Measurements from ENCODE around the gene PARD3B.

- TF ChIP-seq FOXM1 (IDR thresholded peaks at IDR 0.05; ENCODE audit: borderline replicate concordance) (no peak), NFRKB (IDR thresholded peaks at IDR 0.05) (no peak), ELF4 (IDR thresholded peaks at IDR 0.05) (no peak), FOXK2 (IDR thresholded peaks at IDR 0.05) (no peak), ZNF384 (IDR thresholded peaks at IDR 0.05) (no peak), LEF1 (IDR thresholded peaks at IDR 0.05; ENCODE audit: borderline replicate concordance) (no peak), BHLHE40 (IDR thresholded peaks at IDR 0.05; ENCODE audit: borderline replicate concordance) (no peak), CTBP1 (IDR thresholded peaks at IDR 0.05; ENCODE audit: borderline replicate concordance) (no peak), SUZ12 (IDR thresholded peaks at IDR 0.05) (no peak)
Measured at GRCh38 chr2:204722691-204723090, 177.4 kb downstream of the PARD3B start.
